ENCODE measurements around the gene JAZF1. TPM values are rescaled to one million over a fixed set of nuclear protein-coding genes. Genes with fewer than 3 reads are reported as not detected.
A peak's percentile ranks its signal among the peaks of the same experiment; 100 is the strongest.

Gene JAZF1
- total and polyA plus RNA-seq, 2 of the 4 experiments (the other 2 are of a cell fraction), result 8.4 to 10.5 TPM

DNA sequence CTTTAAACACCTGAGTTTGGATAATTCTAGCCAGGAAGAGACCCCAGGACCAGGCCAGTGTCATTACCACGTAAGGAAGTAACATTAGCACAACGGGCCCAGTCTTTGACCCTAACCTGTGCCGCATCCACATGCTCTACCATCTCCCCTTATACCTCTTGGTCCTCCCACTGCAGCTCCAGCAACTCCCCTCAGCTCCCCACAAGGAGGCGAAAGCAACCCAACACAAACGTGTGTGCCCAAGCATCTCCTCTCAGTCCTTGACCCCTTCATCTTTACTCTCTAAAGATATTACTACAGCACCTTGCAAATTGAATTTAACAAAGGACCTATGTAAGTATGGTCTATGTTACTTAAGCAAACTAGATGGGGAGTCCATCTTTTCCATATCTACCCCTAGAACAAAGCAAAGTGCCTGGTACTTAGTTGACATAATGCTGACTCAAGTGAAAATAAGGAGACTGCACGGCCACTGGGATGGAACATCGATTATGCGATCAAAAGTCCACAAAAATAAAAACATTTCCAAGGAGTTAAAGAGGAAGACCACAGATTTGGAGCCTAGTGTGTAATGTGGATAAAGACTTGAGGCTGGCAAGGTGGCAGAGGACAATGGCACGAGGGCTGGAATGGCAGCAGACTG is 147.7 kb downstream of the JAZF1 start:
- Histone ChIP-seq H3K79me1 (ENCODE audit: low read depth in 1 of 2, low read length in 2 of 2) (peaks cover 26 to 61% of the 10 kb centered on the region in 2 experiments), H4K91ac (ENCODE audit: insufficient read depth, low read depth, low read length) (no peak overlapping the region; the same call in none of the 2 replicates), H2AK9ac (replicated peaks; ENCODE audit: low read depth, low read length, poor library complexity) (no peak overlapping the region), H2BK15ac (ENCODE audit: low read depth, low read length) (0 out of 3 replicates have a peak overlapping the region, but pooled peaks have one; percentile 45), H2BK5ac (ENCODE audit: low read depth, low read length, poor library complexity, severe bottlenecking) (no peak overlapping the region), H3K27ac (ENCODE audit: insufficient read depth, low read length) (no peak overlapping the region), H3K56ac (ENCODE audit: extremely low read depth, insufficient read depth, low read length) (no peak overlapping the region), H3K23ac (ENCODE audit: low read depth, low read length) (0 out of 2 replicates have a peak overlapping the region, but pooled peaks have one; percentile 13), H2BK20ac (ENCODE audit: low read depth, low read length) (peak overlapping the region; percentile 29; the same call in 1 of the 2 replicates), H4K20me1 (ENCODE audit: insufficient read depth, low read length) (no peaks in the 10 kb centered on the region; the same call in 1 of the 2 replicates), H3K9ac (ENCODE audit: low read depth, low read length) (no peak overlapping the region), H3K18ac (ENCODE audit: low read depth, low read length) (peak overlapping the region; percentile 14; the same call in 1 of the 2 replicates), H4K5ac (ENCODE audit: low read depth, low read length) (no peak overlapping the region), H2BK120ac (ENCODE audit: low read depth, low read length) (no peak overlapping the region), H3K36me3 (ENCODE audit: control insufficient read depth, insufficient read depth, low read length) (peaks cover 2% of the 10 kb centered on the region; the same call in 1 of the 2 replicates), H3K4me3 (ENCODE audit: insufficient read depth, low read depth, low read length) (no peak overlapping the region), H2AK5ac (ENCODE audit: low read depth, low read length) (peak overlapping the region; percentile 43; the same call in 1 of the 2 replicates), H3K9me3 (ENCODE audit: control insufficient read depth, insufficient read depth, low read length) (no peaks in the 10 kb centered on the region), H3K14ac (replicated peaks; ENCODE audit: low read depth, low read length) (peak overlapping the region; percentile 23; the same call in 1 of the 2 replicates), H4K8ac (ENCODE audit: low read depth in 2 of 2, low read length in 2 of 2) (peak overlapping the region in 1 of 2 experiments; percentile 35; a peak in 1 of 4 replicates), H2AFZ (replicated peaks; ENCODE audit: low read length, poor library complexity) (no peak overlapping the region), H3K4ac (ENCODE audit: low read depth, low read length) (peak overlapping the region; percentile 54), H3K4me2 (ENCODE audit: low read depth, low read length) (no peak overlapping the region), H3K4me1 (ENCODE audit: control insufficient read depth, insufficient read depth, low read length) (peaks cover 17% of the 10 kb centered on the region), H3K9me1 (ENCODE audit: insufficient read depth, low read length) (peaks cover 12% of the 10 kb centered on the region), H3K27me3 (ENCODE audit: control insufficient read depth, insufficient read depth, low read length) (no peaks in the 10 kb centered on the region)
- dilution Hi-C loops (cut with HindIII; ENCODE audit: low sequenced_read_pairs, unreplicated experiment) (no loop called here), in situ Hi-C loops (cut with MboI; ENCODE audit: low sequenced_read_pairs) (no loop called here), intact Hi-C loops (cut with micrococcal nuclease) (no loop called here)
- 100% methylated on average over 1 of the region's 9 CpGs; no CpG with 5 or more reads in 1 of the 2 experiments for WGBS, 2 experiments (ENCODE audit: extremely low coverage in 2 of 2, insufficient read length in 1 of 2)
- DNase-seq, result no peak
- ChIA-PET POLR2A (ENCODE audit: unreplicated experiment) (no interaction called here), CTCF (no interaction called here)
- no peak for ATAC-seq (ENCODE audit: low read depth)
- peak; percentile 91 for TF ChIP-seq MAFK (IDR thresholded peaks at IDR 0.05; ENCODE audit: low read depth, low read length)
- TF ChIP-seq USF2 (IDR thresholded peaks at IDR 0.05; ENCODE audit: low read depth, low read length), result no peak
- BruUV-seq (replicated peaks), result no TSS peak

All from IMR-90 (cell line).